ENCODE measurements around the gene ZDHHC8.

The ZDHHC8 gene

GRCh38 chr22:20131597-20131858 lies at the start of gene ZDHHC8:
TSS of gene ZDHHC8 (plus strand) at chr22:20131804. CDS start at chr22:20131948, 144 bp downstream.
- no peak for DNase-seq

- no peak for DNase-seq
Measured at GRCh38 chr22:20083157-20083890, 48.3 kb upstream of the ZDHHC8 start.

- no peak for DNase-seq
Measured at GRCh38 chr22:20083891-20084546, 47.6 kb upstream of the ZDHHC8 start.

GRCh38 chr22:20084547-20085413 lies 46.8 kb upstream of the ZDHHC8 start:
- no peak for DNase-seq

GRCh38 chr22:20085651-20086050 lies 46.0 kb upstream of the ZDHHC8 start:
- no peak for DNase-seq

- no peak for DNase-seq
Measured at GRCh38 chr22:20086101-20086599, 45.5 kb upstream of the ZDHHC8 start.

- DNase-seq = no peak
Measured at GRCh38 chr22:20086763-20087162, 44.8 kb upstream of the ZDHHC8 start.

GRCh38 chr22:20087319-20088262 lies 44.0 kb upstream of the ZDHHC8 start:
- no peak for DNase-seq

- no peak for DNase-seq
Measured at GRCh38 chr22:20088263-20088648, 43.3 kb upstream of the ZDHHC8 start.

- DNase-seq = no peak
Measured at GRCh38 chr22:20089226-20089976, 42.2 kb upstream of the ZDHHC8 start.

- DNase-seq = no peak
Measured at GRCh38 chr22:20089977-20090729, 41.5 kb upstream of the ZDHHC8 start.

GRCh38 chr22:20090730-20091240 lies 40.8 kb upstream of the ZDHHC8 start:
- DNase-seq = no peak

- DNase-seq = no peak
Measured at GRCh38 chr22:20091690-20092476, 39.7 kb upstream of the ZDHHC8 start.

GRCh38 chr22:20092477-20092854 lies 39.1 kb upstream of the ZDHHC8 start:
- DNase-seq = no peak

GRCh38 chr22:20093418-20094196 lies 38.0 kb upstream of the ZDHHC8 start:
- DNase-seq = no peak

- no peak for DNase-seq
Measured at GRCh38 chr22:20094197-20094807, 37.3 kb upstream of the ZDHHC8 start.

- DNase-seq = no peak
Measured at GRCh38 chr22:20095521-20095920, 36.1 kb upstream of the ZDHHC8 start.

- no peak for DNase-seq
Measured at GRCh38 chr22:20096574-20097420, 34.8 kb upstream of the ZDHHC8 start.

Measured in NK-92 treated with Interleukin-12 subunit alpha and Interleukin-12 subunit beta, amount 100 ng/mL, for 24 hours (cell line).